K562 (cell line): ENCODE data around the gene FZD10. TPM values are rescaled to one million over a fixed set of nuclear protein-coding genes. Genes with fewer than 3 reads are reported as not detected.

ENCODE experiments used
- ATAC-seq: fragments of 200-7000 bp; cut with Tn5 transposase; 3 replicates; pipeline ENCODE4 v1.9.1; 2020; ENCODE audit warnings: moderate library complexity
- BruUV-seq: library from RNA; stranded (reverse); fragments of 400-500 nt; replicated peaks from 2 replicates; lab custom pipeline; 2021; lab: Mats Ljungman, UMichigan
- CTCF ChIA-PET: fragments of 300-600 bp; formaldehyde crosslinking; extraction: SDS; loops from one replicate; lab custom pipeline; 2021; ENCODE audit warnings: low intra/inter-chr PET ratio; lab: Yijun Ruan, JAX
- POLR2A ChIA-PET: fragments of 300-600, 350-650 bp; sonication (Branson Sonifier 250); formaldehyde crosslinking; extraction: SDS; loops from one replicate; lab custom pipeline; 2021; ENCODE audit warnings: antibody characterized with exemption, inconsistent platforms; lab: Yijun Ruan, JAX
- DNase-seq, 4 experiments: peaks; one replicate each; pipeline versions ENCODE4 v3.0.0 to v3.0.0-alpha.2; 2011 to 2018; ENCODE audit warnings: low spot score in 3 of 4, mixed read lengths in 3 of 4; ENCODE audit errors: extremely low read depth in 1 of 4
- FAIRE-seq: peaks from 2 replicates; lab custom pipeline; 2011; peaks lifted over from hg19 to GRCh38; lab: Jason Lieb, UNC
- H2AFZ ChIP-seq: 2 replicates; pipeline ENCODE4 v1.6.0; 2011; ENCODE audit warnings: low read depth, low read length, control low read depth, inconsistent platforms
- H3K27ac ChIP-seq: fragments of 200-600 bp; 3 replicates; pipeline ENCODE4 v1.8.0; 2011; ENCODE audit warnings: low read depth, mild to moderate bottlenecking, control low read depth, inconsistent platforms, low read length, moderate library complexity, mixed read lengths; ENCODE audit errors: extremely low read depth
- H3K27me3 ChIP-seq, 2 experiments: fragments of 300-600 bp in 1 of 2; 2 replicates in 1 of 2; 3 replicates in 1 of 2; pipeline versions ENCODE4 v1.6.0 to v1.8.0; 2011; ENCODE audit warnings: inconsistent platforms in 2 of 2, low read length in 2 of 2, mild to moderate bottlenecking in 1 of 2, mixed read lengths in 1 of 2, moderate library complexity in 1 of 2; ENCODE audit not compliant: control insufficient read depth in 2 of 2, insufficient read depth in 2 of 2
- H3K36me3 ChIP-seq: fragments of 300-600 bp; 3 replicates; pipeline ENCODE4 v1.8.0; 2011; ENCODE audit warnings: mild to moderate bottlenecking, low read length, inconsistent platforms; ENCODE audit not compliant: control insufficient read depth, insufficient read depth
- H3K4me1 ChIP-seq, 2 experiments: fragments of 200-600 bp in 1 of 2; replicated peaks in 1 of 2; 2 replicates in 1 of 2; 3 replicates in 1 of 2; pipeline versions ENCODE4 v1.5.1 to v1.8.0; 2011; ENCODE audit warnings: inconsistent platforms in 2 of 2, low read length in 2 of 2, mild to moderate bottlenecking in 1 of 2, mixed read lengths in 1 of 2, moderate library complexity in 1 of 2; ENCODE audit not compliant: control insufficient read depth in 2 of 2, insufficient read depth in 2 of 2
- H3K4me2 ChIP-seq: 2 replicates; pipeline ENCODE4 v1.6.1; 2011; ENCODE audit warnings: low read length, control low read depth, inconsistent platforms, mixed read lengths; ENCODE audit not compliant: insufficient read depth
- H3K4me3 ChIP-seq: fragments of 200-600 bp; sonication (generic), shearing (Covaris generic); 2 replicates; pipeline ENCODE4 v1.5.1; 2016; ENCODE audit warnings: control low read depth, inconsistent platforms
- H3K79me2 ChIP-seq: fragments of 200-600 bp; 3 replicates; pipeline ENCODE4 v1.8.0; 2011; ENCODE audit warnings: low read length, inconsistent platforms; ENCODE audit not compliant: control insufficient read depth, insufficient read depth
- H3K9ac ChIP-seq, 2 experiments: 2 replicates each; pipeline versions ENCODE4 v1.6.0 to v1.6.1; 2011; ENCODE audit warnings: low read depth in 2 of 2, low read length in 2 of 2, control low read depth in 1 of 2, inconsistent platforms in 1 of 2, mild to moderate bottlenecking in 1 of 2, mixed read lengths in 1 of 2; ENCODE audit not compliant: insufficient read depth in 1 of 2
- H3K9me1 ChIP-seq: one replicate; pipeline ENCODE4 v1.6.0; 2011; ENCODE audit warnings: inconsistent platforms, mild to moderate bottlenecking, low read length, moderate library complexity; ENCODE audit not compliant: control insufficient read depth, insufficient read depth
- H3K9me3 ChIP-seq: replicated peaks from 2 replicates; pipeline ENCODE4 v1.5.1; 2011; ENCODE audit warnings: low read depth, low read length, inconsistent platforms; ENCODE audit not compliant: control insufficient read depth, insufficient read depth
- H4K20me1 ChIP-seq: replicated peaks from 2 replicates; pipeline ENCODE4 v1.6.1; 2011; ENCODE audit warnings: low read length, inconsistent platforms, mixed read lengths; ENCODE audit not compliant: control insufficient read depth, insufficient read depth
- AFF1 ChIP-seq, 2 experiments: fragments of 450-650 bp; IDR thresholded peaks; 2 replicates each; pipeline ENCODE4 v1.6.1; 2018; ENCODE audit warnings: mild to moderate bottlenecking in 2 of 2, low read depth in 1 of 2; ENCODE audit not compliant: partially characterized antibody in 2 of 2
- ATF1 ChIP-seq, 2 experiments: fragments of 450-650 bp in 1 of 2; IDR thresholded peaks; 2 replicates each; pipeline ENCODE4 v1.6.1; 2016; ENCODE audit warnings: missing compliant biosample characterization in 1 of 2, missing genetic modification characterization in 1 of 2
- CBX5 ChIP-seq: IDR thresholded peaks from 2 replicates; pipeline ENCODE4 v1.6.1; 2014; ENCODE audit warnings: low read depth, borderline replicate concordance
- DMBX1 ChIP-seq: fragments of 250-450 bp; sonication (Bioruptor Pico); IDR thresholded peaks from 2 replicates; pipeline ENCODE4 v1.8.0; 2022; ENCODE audit warnings: inconsistent platforms, mild to moderate bottlenecking, moderate library complexity, borderline replicate concordance
- HMBOX1 ChIP-seq: sonication (generic); IDR thresholded peaks from 2 replicates; pipeline ENCODE4 v1.6.1; 2016
- MCM2 ChIP-seq: fragments of 450-650 bp; IDR thresholded peaks from 2 replicates; pipeline ENCODE4 v1.6.1; 2017; ENCODE audit warnings: low read depth, mild to moderate bottlenecking
- MNT ChIP-seq, 2 experiments: fragments of 450-650 bp; conservative IDR thresholded peaks; 2 replicates each; pipeline ENCODE4 v1.6.1; 2017; ENCODE audit warnings: mild to moderate bottlenecking in 2 of 2, moderate library complexity in 2 of 2
- TCF3 ChIP-seq: sonication (generic); formaldehyde crosslinking; IDR thresholded peaks from 2 replicates; pipeline ENCODE4 v1.4.0; 2020; ENCODE audit warnings: mild to moderate bottlenecking, missing genetic modification reagents
- UBTF ChIP-seq, 2 experiments: IDR thresholded peaks; 2 replicates each; pipeline ENCODE4 v1.6.1; 2012; ENCODE audit warnings: improper control_type of control experiment in 2 of 2, low read depth in 2 of 2, low read length in 2 of 2, borderline replicate concordance in 1 of 2
- USF2 ChIP-seq: sonication (generic); formaldehyde crosslinking; IDR thresholded peaks from 2 replicates; pipeline ENCODE4 v1.5.0; 2020; ENCODE audit warnings: missing genetic modification reagents
- ZFP30 ChIP-seq: fragments of 250-450 bp; sonication (Bioruptor Pico); IDR thresholded peaks from 2 replicates; pipeline ENCODE4 v1.8.0; 2022; ENCODE audit warnings: moderate library complexity, mild to moderate bottlenecking, inconsistent platforms, borderline replicate concordance
- ZNF77 ChIP-seq: fragments of 250-450 bp; sonication (Bioruptor Pico); IDR thresholded peaks from 2 replicates; pipeline ENCODE4 v1.5.0; 2020
- WGBS: fragments of 100-300 bp; shearing (Covaris generic); methylation state at CpG from one replicate; pipeline ENCODE4 v1.1.6; 2016; ENCODE audit warnings: low coverage, mixed read lengths; ENCODE audit not compliant: insufficient coverage; ENCODE audit errors: missing lambda C conversion rate; 5-methylcytosine and 5-hydroxymethylcytosine counted together
- in situ Hi-C: fragments of 300-500 bp; cut with MboI; formaldehyde crosslinking; loops from 4 replicates; pipeline ENCODE4 v1.15.0; 2018; ENCODE audit warnings: inconsistent platforms, mixed read lengths
- intact Hi-C: fragments of 100-400 bp; cut with micrococcal nuclease; formaldehyde crosslinking; loops from 2 replicates; pipeline ENCODE4 v1.14.2; 2022
- polyA plus RNA-seq, 8 experiments: library from polyadenylated mRNA; depleted of rRNA in 4 of 8; stranded (reverse) in 5 of 8; unstranded in 3 of 8; fragments of >200 nt; fragmentation: Nextera tagmentation in 2 of 8; fragmentation: Illumina TruSeq in 1 of 8; extraction: Ambion mirVana in 2 of 8; extraction: Trizol in 1 of 8; gene quantifications; 2 replicates each; pipeline versions ENCODE4 v1.2.1 to v1.2.3, GENCODE V29; 2011 to 2014; ENCODE audit warnings: inconsistent platforms in 1 of 8, missing spikeins in 1 of 8
- total RNA-seq, 7 experiments: library from RNA; depleted of rRNA in 6 of 7; stranded (reverse); fragments of >200 nt in 6 of 7; fragmentation: Illumina TruSeq in 2 of 7; extraction: Trizol in 2 of 7; gene quantifications; 2 replicates each; pipeline versions ENCODE4 v1.2.1 to v1.2.3, GENCODE V29; 2011 to 2021; ENCODE audit warnings: low replicate concordance in 1 of 7

The FZD10 gene
- total and polyA plus RNA-seq, 9 of the 15 experiments (the other 6 are each of a cell fraction or from before 2014, with no cell fraction given), result not detected

GRCh38 chr12:130160306-130160705, 2.0 kb upstream of the FZD10 start:
- no peak for FAIRE-seq
- CTCF ChIA-PET, result no interaction called here
- TF ChIP-seq MNT (conservative IDR thresholded peaks at IDR 0.05) (no peak), ZFP30 (CRISPR knock-in tag) (no peak), AFF1 (IDR thresholded peaks at IDR 0.05; ENCODE audit: low read depth in 1 of 2, partially characterized antibody in 2 of 2) (no peak), HMBOX1 (no peak), ZNF77 (CRISPR knock-in tag) (no peak), CBX5 (no peak), TCF3 (CRISPR knock-in tag) (no peak), DMBX1 (no peak), ATF1 (CRISPR knock-in tag; IDR thresholded peaks at IDR 0.05) (no peak), ATF1 (tag; IDR thresholded peaks at IDR 0.05) (no peak), UBTF (IDR thresholded peaks at IDR 0.05; ENCODE audit: borderline replicate concordance in 1 of 2, low read depth in 2 of 2, low read length in 2 of 2) (no peak), USF2 (no peak), MCM2 (no peak)

More at GRCh38 chr12:130160306-130160705, 2.0 kb upstream of the FZD10 start:
- no TSS peak for BruUV-seq
- POLR2A ChIA-PET, result no interaction called here
- Histone ChIP-seq H3K27me3 (peaks cover 4 to 21% of the 10 kb centered on the region in 2 experiments; a peak in 4 of 5 replicates), H2AFZ (no peak overlapping the region), H3K79me2 (no peaks in the 10 kb centered on the region), H3K36me3 (no peaks in the 10 kb centered on the region), H3K4me3 (no peak overlapping the region), H3K9me1 (peaks cover 2% of the 10 kb centered on the region), H3K27ac (no peak overlapping the region), H3K9ac (no peak overlapping the region), H3K4me1 (peaks cover 0 to 7% of the 10 kb centered on the region in 2 experiments; a peak in 2 of 5 replicates), H3K4me2 (no peak overlapping the region), H3K9me3 (no peaks in the 10 kb centered on the region), H4K20me1 (0 out of 2 replicates have a peak, but pooled peaks cover 3% of the 10 kb centered on the region)
- ATAC-seq, result no peak
- intact Hi-C loops (no loop called here), in situ Hi-C loops (no loop called here)
- WGBS, result 2% methylated on average over 7 of the region's 7 CpGs
- DNase-seq, result no peak
